Sigmoid colon (tissue), 4 donors: Measurements from ENCODE around the gene MYL4.

Source experiments
- POLR2A ChIP-seq, 2 donors: fragments of 450-650 bp; IDR thresholded peaks; one replicate each; pipeline ENCODE4 v1.6.1; 2016; ENCODE audit warnings: antibody characterized with exemption in 2 of 2, mild to moderate bottlenecking in 2 of 2, moderate library complexity in 2 of 2
- POLR2AphosphoS5 ChIP-seq, 4 donors: sonication (generic); formaldehyde crosslinking; IDR thresholded peaks; one replicate each; pipeline ENCODE4 v1.6.1; 2017; ENCODE audit warnings: antibody characterized with exemption in 4 of 4
- TF ChIP-seq, protein P1 (sequence below), 4 experiments: fragments of 450-650 bp in 3 of 4; fragments of 200-600 bp in 1 of 4; IDR thresholded peaks; one replicate each; pipeline ENCODE4 v1.5.1; 2016 to 2019; ENCODE audit warnings: antibody characterized with exemption in 4 of 4, mild to moderate bottlenecking in 3 of 4, moderate library complexity in 2 of 4

- TF ChIP-seq, protein P1, sequence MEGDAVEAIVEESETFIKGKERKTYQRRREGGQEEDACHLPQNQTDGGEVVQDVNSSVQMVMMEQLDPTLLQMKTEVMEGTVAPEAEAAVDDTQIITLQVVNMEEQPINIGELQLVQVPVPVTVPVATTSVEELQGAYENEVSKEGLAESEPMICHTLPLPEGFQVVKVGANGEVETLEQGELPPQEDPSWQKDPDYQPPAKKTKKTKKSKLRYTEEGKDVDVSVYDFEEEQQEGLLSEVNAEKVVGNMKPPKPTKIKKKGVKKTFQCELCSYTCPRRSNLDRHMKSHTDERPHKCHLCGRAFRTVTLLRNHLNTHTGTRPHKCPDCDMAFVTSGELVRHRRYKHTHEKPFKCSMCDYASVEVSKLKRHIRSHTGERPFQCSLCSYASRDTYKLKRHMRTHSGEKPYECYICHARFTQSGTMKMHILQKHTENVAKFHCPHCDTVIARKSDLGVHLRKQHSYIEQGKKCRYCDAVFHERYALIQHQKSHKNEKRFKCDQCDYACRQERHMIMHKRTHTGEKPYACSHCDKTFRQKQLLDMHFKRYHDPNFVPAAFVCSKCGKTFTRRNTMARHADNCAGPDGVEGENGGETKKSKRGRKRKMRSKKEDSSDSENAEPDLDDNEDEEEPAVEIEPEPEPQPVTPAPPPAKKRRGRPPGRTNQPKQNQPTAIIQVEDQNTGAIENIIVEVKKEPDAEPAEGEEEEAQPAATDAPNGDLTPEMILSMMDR (IDR thresholded peaks at IDR 0.05), result no peak
- no peak for TF ChIP-seq POLR2A (IDR thresholded peaks at IDR 0.05)
- no peak for TF ChIP-seq POLR2AphosphoS5 (IDR thresholded peaks at IDR 0.05)
Observed at GRCh38 chr17:47193931-47194511, 15.1 kb upstream of the MYL4 start.
